ENCODE measurements around the gene ZNF514. TPM values are rescaled to one million over a fixed set of nuclear protein-coding genes. Genes with fewer than 3 reads are reported as not detected.

Gene ZNF514
- total RNA-seq, 1 experiment from 2014 or later = 12.9 TPM

DNA sequence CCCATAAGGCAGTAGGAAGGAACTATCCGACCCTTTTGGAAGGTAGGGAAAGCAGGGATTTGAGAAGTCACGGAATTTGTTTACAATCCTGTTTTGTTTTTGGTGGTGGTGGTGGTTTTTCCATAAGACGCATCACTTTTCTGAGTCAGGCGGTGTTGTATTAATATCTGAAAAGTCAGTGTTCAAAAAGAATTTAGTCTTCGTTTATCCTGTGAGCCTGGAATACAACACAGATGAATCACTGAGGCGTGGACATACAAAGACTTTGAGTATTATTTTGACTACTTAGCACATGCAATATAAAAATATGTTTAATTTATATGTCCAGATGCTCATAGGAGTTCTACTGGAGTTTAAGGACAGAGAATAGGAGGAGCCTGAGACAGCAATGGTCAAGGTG, 48.5 kb upstream of the ZNF514 start:
- no peak overlapping the region for H3T11ph ChIP-seq (ENCODE audit: low read length)
- DNase-seq = no peak
- H2BK15ac ChIP-seq (ENCODE audit: low read depth, low read length) = no peak overlapping the region
- H3K23ac ChIP-seq (ENCODE audit: insufficient read length, low read depth, low read length) = no peak overlapping the region
- no peak overlapping the region; the same call in 1 of the 2 replicates for H3K14ac ChIP-seq (ENCODE audit: insufficient read depth, low read length)
- Mint-ChIP-seq H3K27ac (peak overlapping the region in 1 of 3 experiments; percentile 88; a peak in 1 of 7 replicates), H3K27me3 (ENCODE audit: low read depth) (peaks cover 21% of the 10 kb centered on the region), H3K4me3 (peak overlapping the region; percentile 86 to 92), H3K9me3 (peaks cover 40 to 41% of the 10 kb centered on the region in 2 experiments), H3K4me1 (peaks cover 21 to 25% of the 10 kb centered on the region in 2 experiments), H3K36me3 (ENCODE audit: insufficient read depth in 1 of 3, low read depth in 3 of 3) (peaks cover 42 to 50% (median 43%) of the 10 kb centered on the region in 3 experiments)
- H3K56ac ChIP-seq (ENCODE audit: insufficient read length, low read depth, low read length) = no peak overlapping the region
- no peak overlapping the region for H2BK12ac ChIP-seq (ENCODE audit: insufficient read length, low read depth, low read length)
- no peak overlapping the region for H3K4ac ChIP-seq (ENCODE audit: low read depth, low read length)
- H3K23me2 ChIP-seq (ENCODE audit: insufficient read length, low read depth, low read length, poor library complexity, severe bottlenecking) = peaks cover 3% of the 10 kb centered on the region
- H2AK5ac ChIP-seq (ENCODE audit: insufficient read length, low read length) = no peak overlapping the region
- H3K4me1 ChIP-seq (ENCODE audit: insufficient read depth, low read length) = no peaks in the 10 kb centered on the region
- H2AFZ ChIP-seq (ENCODE audit: low read length) = no peak overlapping the region
- TF ChIP-seq, protein P1, sequence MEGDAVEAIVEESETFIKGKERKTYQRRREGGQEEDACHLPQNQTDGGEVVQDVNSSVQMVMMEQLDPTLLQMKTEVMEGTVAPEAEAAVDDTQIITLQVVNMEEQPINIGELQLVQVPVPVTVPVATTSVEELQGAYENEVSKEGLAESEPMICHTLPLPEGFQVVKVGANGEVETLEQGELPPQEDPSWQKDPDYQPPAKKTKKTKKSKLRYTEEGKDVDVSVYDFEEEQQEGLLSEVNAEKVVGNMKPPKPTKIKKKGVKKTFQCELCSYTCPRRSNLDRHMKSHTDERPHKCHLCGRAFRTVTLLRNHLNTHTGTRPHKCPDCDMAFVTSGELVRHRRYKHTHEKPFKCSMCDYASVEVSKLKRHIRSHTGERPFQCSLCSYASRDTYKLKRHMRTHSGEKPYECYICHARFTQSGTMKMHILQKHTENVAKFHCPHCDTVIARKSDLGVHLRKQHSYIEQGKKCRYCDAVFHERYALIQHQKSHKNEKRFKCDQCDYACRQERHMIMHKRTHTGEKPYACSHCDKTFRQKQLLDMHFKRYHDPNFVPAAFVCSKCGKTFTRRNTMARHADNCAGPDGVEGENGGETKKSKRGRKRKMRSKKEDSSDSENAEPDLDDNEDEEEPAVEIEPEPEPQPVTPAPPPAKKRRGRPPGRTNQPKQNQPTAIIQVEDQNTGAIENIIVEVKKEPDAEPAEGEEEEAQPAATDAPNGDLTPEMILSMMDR (conservative IDR thresholded peaks at IDR 0.05) = no peak
- no peak overlapping the region for H4K8ac ChIP-seq (replicated peaks; ENCODE audit: insufficient read length, low read depth, low read length)
- H3K18ac ChIP-seq (ENCODE audit: insufficient read length, low read depth, low read length) = no peak overlapping the region
- H3K79me1 ChIP-seq (ENCODE audit: insufficient read depth, low read depth, low read length, poor library complexity, severe bottlenecking) = no peaks in the 10 kb centered on the region
- H4K5ac ChIP-seq (ENCODE audit: insufficient read length, low read depth, low read length) = no peak overlapping the region
- peak overlapping the region; percentile 44 for H3K9ac ChIP-seq (ENCODE audit: extremely low read depth, insufficient read length, low read length)
- H3K27ac ChIP-seq (ENCODE audit: insufficient read length, low read depth, low read length) = no peak overlapping the region
- H3K79me2 ChIP-seq (ENCODE audit: insufficient read depth, low read length) = no peaks in the 10 kb centered on the region
- no peak overlapping the region for H2BK120ac ChIP-seq (ENCODE audit: low read depth, low read length, poor library complexity, severe bottlenecking)
- no CpG with 5 or more reads among the region's 6 CpGs for WGBS (ENCODE audit: extremely low coverage, insufficient read length, low lambda C conversion rate)
- H4K20me1 ChIP-seq (ENCODE audit: control insufficient read depth, insufficient read depth, insufficient read length) = no peaks in the 10 kb centered on the region
- H3K4me2 ChIP-seq (ENCODE audit: insufficient read depth, insufficient read length, low read length) = peak overlapping the region; percentile 47
- H2BK5ac ChIP-seq (ENCODE audit: insufficient read length, low read length) = no peak overlapping the region
- H2BK20ac ChIP-seq (ENCODE audit: low read depth, low read length, poor library complexity, severe bottlenecking) = no peak overlapping the region
- H4K91ac ChIP-seq (ENCODE audit: insufficient read length, low read depth, low read length) = no peak overlapping the region
- H3K27me3 ChIP-seq (ENCODE audit: insufficient read depth, low read length) = peaks cover 8% of the 10 kb centered on the region
- peaks cover 30% of the 10 kb centered on the region for H3K9me3 ChIP-seq (ENCODE audit: control insufficient read depth, low read depth, low read length)
